ENCODE results near the gene NCEH1. TPM values are rescaled to one million over a fixed set of nuclear protein-coding genes. Genes with fewer than 3 reads are reported as not detected.
A peak's percentile ranks its signal among the peaks of the same experiment; 100 is the strongest.

The NCEH1 gene
- total RNA-seq, 1 experiment from 2014 or later = 4.5 TPM

GRCh38 chr3:172707030-172707429 is 3.8 kb downstream of the NCEH1 start:
- peaks cover 14% of the 10 kb centered on the region for H3K4me1 Mint-ChIP-seq
- ChIA-PET CTCF (no interaction called here), POLR2A (no interaction called here)
- ATAC-seq = no peak
- no peak for DNase-seq (ENCODE audit: low spot score)
- H3K9me3 Mint-ChIP-seq = no peaks in the 10 kb centered on the region
- no peak overlapping the region for H3K4me3 Mint-ChIP-seq
- H3K27ac Mint-ChIP-seq = 0 out of 2 replicates have a peak overlapping the region, but pooled peaks have one; percentile 5
- no peaks in the 10 kb centered on the region; the same call in 1 of the 2 replicates for H3K27me3 Mint-ChIP-seq (ENCODE audit: low read depth)
- no peak for TF ChIP-seq NR3C1 (CRISPR knock-in tag; conservative IDR thresholded peaks at IDR 0.05; ENCODE audit: low read depth)
- TF ChIP-seq, protein P1, sequence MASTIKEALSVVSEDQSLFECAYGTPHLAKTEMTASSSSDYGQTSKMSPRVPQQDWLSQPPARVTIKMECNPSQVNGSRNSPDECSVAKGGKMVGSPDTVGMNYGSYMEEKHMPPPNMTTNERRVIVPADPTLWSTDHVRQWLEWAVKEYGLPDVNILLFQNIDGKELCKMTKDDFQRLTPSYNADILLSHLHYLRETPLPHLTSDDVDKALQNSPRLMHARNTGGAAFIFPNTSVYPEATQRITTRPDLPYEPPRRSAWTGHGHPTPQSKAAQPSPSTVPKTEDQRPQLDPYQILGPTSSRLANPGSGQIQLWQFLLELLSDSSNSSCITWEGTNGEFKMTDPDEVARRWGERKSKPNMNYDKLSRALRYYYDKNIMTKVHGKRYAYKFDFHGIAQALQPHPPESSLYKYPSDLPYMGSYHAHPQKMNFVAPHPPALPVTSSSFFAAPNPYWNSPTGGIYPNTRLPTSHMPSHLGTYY (CRISPR knock-in tag; IDR thresholded peaks at IDR 0.05) = no peak
- TF ChIP-seq RELA (CRISPR knock-in tag; IDR thresholded peaks at IDR 0.05; ENCODE audit: borderline replicate concordance) = no peak
- TF ChIP-seq ZNF396 (CRISPR knock-in tag; IDR thresholded peaks at IDR 0.05; ENCODE audit: borderline replicate concordance) = no peak
- no peaks in the 10 kb centered on the region for H3K36me3 Mint-ChIP-seq

DNA sequence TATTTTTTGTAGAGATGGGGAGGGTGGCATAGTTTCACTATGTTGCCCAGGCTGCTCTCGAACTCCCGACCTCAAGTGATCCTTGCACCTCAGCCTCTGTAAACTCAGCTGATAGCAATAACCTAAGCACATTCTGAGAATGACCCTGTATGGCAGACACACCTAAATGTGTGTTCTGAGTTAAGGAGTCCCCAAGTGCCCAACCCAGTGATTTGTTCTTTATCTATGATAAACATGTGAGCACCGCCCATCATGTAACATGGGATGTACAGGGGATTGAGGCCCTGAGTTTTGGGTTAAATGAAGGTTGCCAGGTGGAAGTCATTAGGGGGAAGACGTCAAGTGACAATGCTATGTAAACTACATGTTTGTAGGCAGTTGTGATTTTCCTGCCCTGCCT is 5.7 kb downstream of the NCEH1 start:
- POLR2A ChIA-PET = no interaction called here
- no peak for TF ChIP-seq ETV6 (CRISPR knock-in tag; IDR thresholded peaks at IDR 0.05)
- no peak for TF ChIP-seq JAZF1 (CRISPR knock-in tag; IDR thresholded peaks at IDR 0.05)
- TF ChIP-seq, protein P2, sequence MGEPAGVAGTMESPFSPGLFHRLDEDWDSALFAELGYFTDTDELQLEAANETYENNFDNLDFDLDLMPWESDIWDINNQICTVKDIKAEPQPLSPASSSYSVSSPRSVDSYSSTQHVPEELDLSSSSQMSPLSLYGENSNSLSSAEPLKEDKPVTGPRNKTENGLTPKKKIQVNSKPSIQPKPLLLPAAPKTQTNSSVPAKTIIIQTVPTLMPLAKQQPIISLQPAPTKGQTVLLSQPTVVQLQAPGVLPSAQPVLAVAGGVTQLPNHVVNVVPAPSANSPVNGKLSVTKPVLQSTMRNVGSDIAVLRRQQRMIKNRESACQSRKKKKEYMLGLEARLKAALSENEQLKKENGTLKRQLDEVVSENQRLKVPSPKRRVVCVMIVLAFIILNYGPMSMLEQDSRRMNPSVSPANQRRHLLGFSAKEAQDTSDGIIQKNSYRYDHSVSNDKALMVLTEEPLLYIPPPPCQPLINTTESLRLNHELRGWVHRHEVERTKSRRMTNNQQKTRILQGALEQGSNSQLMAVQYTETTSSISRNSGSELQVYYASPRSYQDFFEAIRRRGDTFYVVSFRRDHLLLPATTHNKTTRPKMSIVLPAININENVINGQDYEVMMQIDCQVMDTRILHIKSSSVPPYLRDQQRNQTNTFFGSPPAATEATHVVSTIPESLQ (CRISPR knock-in tag; IDR thresholded peaks at IDR 0.05) = no peak
- H3K4me1 Mint-ChIP-seq = peaks cover 9% of the 10 kb centered on the region
- H3K4me3 Mint-ChIP-seq = no peak overlapping the region
- CTCF ChIA-PET = interaction anchor here (0.7 kb wide), 1 partner anchor 33 kb away, joined by 3 read pairs; no protein-coding TSS in a partner anchor
- no peak overlapping the region for H3K27ac Mint-ChIP-seq
- no peaks in the 10 kb centered on the region for H3K9me3 Mint-ChIP-seq
- no peaks in the 10 kb centered on the region for H3K27me3 Mint-ChIP-seq (ENCODE audit: low read depth)
- no peaks in the 10 kb centered on the region for H3K36me3 Mint-ChIP-seq
- DNase-seq (ENCODE audit: low spot score) (no peak), ATAC-seq (no peak)

- POLR2A ChIA-PET = no interaction called here
- no peaks in the 10 kb centered on the region for H3K27me3 Mint-ChIP-seq (ENCODE audit: low read depth)
- H3K36me3 Mint-ChIP-seq = no peaks in the 10 kb centered on the region
- ATAC-seq (no peak), DNase-seq (ENCODE audit: low spot score) (no peak)
- CTCF ChIA-PET = interaction anchor here (0.5 to 0.9 kb wide), 3 partner anchors 30 to 486 kb away, joined by 3 to 4 read pairs (median 3); no protein-coding TSS in a partner anchor
- H3K4me1 Mint-ChIP-seq = peaks cover 7% of the 10 kb centered on the region; the same call in 1 of the 2 replicates
- no peaks in the 10 kb centered on the region for H3K9me3 Mint-ChIP-seq
- H3K27ac Mint-ChIP-seq = no peak overlapping the region
- H3K4me3 Mint-ChIP-seq = no peak overlapping the region
- no peak for TF ChIP-seq PREB (CRISPR knock-in tag; IDR thresholded peaks at IDR 0.05; ENCODE audit: borderline replicate concordance)
- no peak for TF ChIP-seq SOX15 (CRISPR knock-in tag; IDR thresholded peaks at IDR 0.05)
- no peak for TF ChIP-seq GABPB1 (CRISPR knock-in tag; IDR thresholded peaks at IDR 0.05)
- no peak for TF ChIP-seq CREM (CRISPR knock-in tag; IDR thresholded peaks at IDR 0.05)
- no peak for TF ChIP-seq NFATC4 (CRISPR knock-in tag; IDR thresholded peaks at IDR 0.05)
- TF ChIP-seq STAT6 (CRISPR knock-in tag; conservative IDR thresholded peaks at IDR 0.05; ENCODE audit: low read depth) = no peak
- no peak for TF ChIP-seq TEAD4 (CRISPR knock-in tag; IDR thresholded peaks at IDR 0.05)
- TF ChIP-seq HMGXB4 (CRISPR knock-in tag; IDR thresholded peaks at IDR 0.05) = no peak
- TF ChIP-seq PRDM15 (CRISPR knock-in tag; IDR thresholded peaks at IDR 0.05) = no peak
- TF ChIP-seq ZNF416 (CRISPR knock-in tag; IDR thresholded peaks at IDR 0.05) = no peak
- TF ChIP-seq ZNF219 (CRISPR knock-in tag; IDR thresholded peaks at IDR 0.05; ENCODE audit: borderline replicate concordance) = no peak
- no peak for TF ChIP-seq ZBTB21 (CRISPR knock-in tag; IDR thresholded peaks at IDR 0.05; ENCODE audit: borderline replicate concordance)
- no peak for TF ChIP-seq ZNF317 (CRISPR knock-in tag; IDR thresholded peaks at IDR 0.05; ENCODE audit: borderline replicate concordance, low read depth)
Observed at GRCh38 chr3:172704001-172704400, 6.9 kb downstream of the NCEH1 start.
